ENCODE measurements around the gene CYP4F3. TPM values are rescaled to one million over a fixed set of nuclear protein-coding genes. Genes with fewer than 3 reads are reported as not detected.
"Not testable (repeated sequence)": the region's sequence is repeated elsewhere in the genome, so short reads cannot be mapped to it uniquely, and the experiment has no call there.

CYP4F3 gene
- total RNA-seq, 1 experiment from 2014 or later = not detected

DNA sequence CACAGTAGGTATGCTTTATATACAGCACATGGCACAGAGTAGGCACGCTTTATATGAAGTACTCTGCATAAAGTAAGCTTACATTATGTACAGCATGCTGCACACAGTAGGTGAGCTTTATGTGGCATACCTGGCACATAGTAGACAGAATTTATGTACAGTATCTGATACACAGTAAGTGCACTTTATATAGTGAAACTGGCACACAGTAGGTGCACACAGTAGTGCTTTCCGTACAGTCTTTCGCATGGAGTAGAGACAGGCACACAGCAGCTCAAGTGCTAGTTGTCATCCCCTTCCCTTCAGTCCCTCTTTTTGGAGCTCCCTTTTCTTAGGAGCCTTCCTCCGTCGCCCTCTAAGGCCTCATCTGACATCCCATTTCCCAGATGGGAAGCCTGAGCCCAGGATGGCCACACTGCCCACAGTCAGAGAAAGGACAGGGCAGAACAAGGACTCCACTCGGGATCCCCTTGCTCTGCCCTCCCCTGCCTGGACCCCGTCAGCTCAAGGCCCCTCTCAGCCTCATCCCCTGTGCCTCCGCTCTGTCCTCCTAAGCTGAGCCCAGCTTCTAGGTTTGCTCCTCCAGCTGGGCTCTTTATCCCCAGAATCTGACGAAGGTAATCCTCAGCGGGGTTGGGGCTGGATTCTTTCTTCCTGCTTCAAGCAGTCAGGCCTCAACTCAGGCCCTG, 31.3 kb downstream of the CYP4F3 start:
- Histone ChIP-seq H3K36me3 (replicated peaks; ENCODE audit: control insufficient read depth, insufficient read depth, low read length) (no peaks in the 10 kb centered on the region), H3K27me3 (ENCODE audit: control insufficient read depth, insufficient read depth, low read length) (no peaks in the 10 kb centered on the region), H3K4me3 (ENCODE audit: insufficient read depth, low read depth, low read length) (no peak overlapping the region)
- DNase-seq = no peak

DNA sequence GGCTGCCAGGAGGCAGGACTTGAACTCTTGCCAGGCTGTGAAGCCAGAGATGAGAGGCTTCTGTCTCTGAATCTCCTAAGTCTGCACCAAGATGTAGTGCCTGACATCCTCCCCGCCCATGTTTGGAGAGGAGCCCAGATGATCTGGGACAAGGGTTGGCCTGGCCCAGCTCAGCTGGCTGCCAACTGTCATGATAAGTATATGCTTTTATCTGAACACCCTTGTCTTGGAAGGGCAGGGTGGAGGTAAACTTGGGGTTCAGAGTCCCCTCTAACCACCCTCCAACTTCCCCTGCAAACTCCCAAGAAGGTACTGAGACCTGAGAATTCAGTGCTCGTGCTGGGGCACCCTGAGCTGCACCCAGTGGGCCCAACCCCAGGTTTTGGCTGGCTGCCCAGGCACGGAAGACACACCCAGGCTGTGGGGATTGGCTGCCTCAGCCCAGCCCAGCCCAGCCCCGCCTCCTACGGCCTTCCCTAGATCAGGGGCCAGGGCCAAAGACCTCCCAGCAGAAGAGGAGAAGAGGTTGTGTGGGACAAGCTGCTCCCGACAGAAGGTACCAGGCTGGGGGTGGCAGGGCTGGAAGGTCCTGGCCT, 32.0 kb downstream of the CYP4F3 start, which contains the start of gene CYP4F12:
TSS of gene CYP4F12 (plus strand) at position 508 of the 596 bp plus-strand sequence. CDS start 443 bp downstream, outside the sequence.
- Histone ChIP-seq H3K36me3 (replicated peaks; ENCODE audit: control insufficient read depth, insufficient read depth, low read length) (no peaks in the 10 kb centered on the region), H3K27me3 (ENCODE audit: control insufficient read depth, insufficient read depth, low read length) (no peaks in the 10 kb centered on the region), H3K4me3 (ENCODE audit: insufficient read depth, low read depth, low read length) (no peak within 1 kb of the TSS)
- no peak for DNase-seq

DNA sequence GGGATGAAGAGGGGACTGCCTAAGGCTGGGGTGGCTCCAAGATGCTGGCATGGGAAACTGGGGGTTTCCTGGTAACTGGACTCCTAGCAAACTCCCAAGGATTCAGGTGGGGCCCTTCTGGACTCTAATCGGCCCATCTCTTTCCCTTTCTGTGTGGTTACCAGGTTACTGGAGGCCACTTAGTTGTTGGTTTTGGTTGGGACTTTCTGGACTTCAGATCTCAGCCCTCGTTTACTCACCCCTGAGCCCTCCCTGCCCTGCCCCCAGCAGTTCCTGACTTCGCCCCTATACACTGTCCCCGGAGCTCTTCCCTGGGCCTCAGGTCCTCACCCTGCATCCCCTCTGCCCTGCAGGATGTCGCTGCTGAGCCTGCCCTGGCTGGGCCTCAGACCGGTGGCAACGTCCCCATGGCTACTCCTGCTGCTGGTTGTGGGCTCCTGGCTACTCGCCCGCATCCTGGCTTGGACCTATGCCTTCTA, 32.5 kb downstream of the CYP4F3 start:
- no peaks in the 10 kb centered on the region for H3K36me3 ChIP-seq (replicated peaks; ENCODE audit: control insufficient read depth, insufficient read depth, low read length)

DNA sequence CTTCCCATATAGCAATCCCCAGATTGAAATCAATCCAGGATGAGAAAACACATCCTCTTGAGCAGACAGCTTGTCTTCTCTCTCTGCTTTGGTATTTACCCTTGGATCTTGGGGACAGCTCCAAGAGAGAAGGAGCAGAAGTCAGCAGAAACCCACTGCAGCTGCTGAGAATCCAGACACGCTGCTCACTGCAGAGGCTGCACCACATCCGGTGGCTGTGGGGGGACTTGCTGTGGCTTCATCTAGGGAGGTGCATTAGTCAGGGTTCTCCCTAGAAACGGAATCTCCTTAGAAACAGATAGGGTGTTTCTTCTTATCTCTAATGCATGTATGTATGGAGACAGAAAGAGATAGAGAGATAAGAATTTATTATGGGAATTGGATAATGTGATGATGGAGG, 34.9 kb downstream of the CYP4F3 start:
- Histone ChIP-seq H3K27me3 (ENCODE audit: control insufficient read depth, insufficient read depth, low read length) (no peaks in the 10 kb centered on the region), H3K36me3 (replicated peaks; ENCODE audit: control insufficient read depth, insufficient read depth, low read length) (no peaks in the 10 kb centered on the region), H3K4me3 (ENCODE audit: insufficient read depth, low read depth, low read length) (no peak overlapping the region)
- DNase-seq = no peak

More for the DNA sequence above, 32.5 kb downstream of the CYP4F3 start:
- DNase-seq = no peak
- H3K27me3 ChIP-seq (ENCODE audit: control insufficient read depth, insufficient read depth, low read length) = no peaks in the 10 kb centered on the region
- no peak overlapping the region for H3K4me3 ChIP-seq (ENCODE audit: insufficient read depth, low read depth, low read length)

DNA sequence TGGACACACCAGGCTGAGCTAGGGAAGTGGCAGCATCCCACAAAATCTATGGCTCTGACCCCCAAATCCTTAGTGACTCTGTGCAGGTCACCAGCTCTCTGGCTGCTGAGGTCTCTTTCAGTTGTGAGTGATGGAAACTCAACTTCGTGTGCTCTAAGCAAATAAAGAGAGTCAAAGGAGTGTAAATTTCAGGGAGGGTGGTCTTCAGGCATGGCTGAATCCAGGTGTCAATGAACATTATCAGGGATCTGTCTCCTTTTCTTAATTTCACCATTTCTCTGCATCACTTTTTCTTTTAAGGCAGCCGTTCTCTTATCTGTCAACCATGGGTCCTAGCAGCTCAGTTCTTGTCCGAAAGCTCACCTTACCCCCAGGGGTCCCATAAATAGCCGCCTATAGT, 38.4 kb downstream of the CYP4F3 start:
- H3K36me3 ChIP-seq (replicated peaks; ENCODE audit: control insufficient read depth, insufficient read depth, low read length) = no peaks in the 10 kb centered on the region
- H3K27me3 ChIP-seq (ENCODE audit: control insufficient read depth, insufficient read depth, low read length) = no peaks in the 10 kb centered on the region
- no peak for DNase-seq
- H3K4me3 ChIP-seq (ENCODE audit: insufficient read depth, low read depth, low read length) = no peak overlapping the region

DNA sequence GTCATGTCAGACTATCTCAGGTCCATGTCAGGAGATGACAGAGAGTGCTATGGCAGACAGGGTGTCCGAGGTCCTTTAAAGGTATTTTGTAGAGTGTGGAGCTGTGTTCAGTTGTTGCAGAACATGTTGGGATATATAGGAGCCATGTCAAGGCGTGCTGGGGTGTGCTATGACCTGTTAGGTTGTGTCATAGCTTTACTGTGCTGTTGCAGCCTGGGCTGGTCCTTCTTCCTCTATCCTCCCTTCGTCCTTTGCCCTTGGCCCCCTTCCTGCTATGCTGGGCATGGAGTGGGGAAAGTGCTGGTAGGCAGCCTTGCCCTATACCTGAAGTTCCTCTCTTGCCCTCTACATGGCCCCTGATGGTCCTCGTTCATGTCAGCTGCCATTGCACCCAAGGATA, 39.2 kb downstream of the CYP4F3 start:
- not testable (repeated sequence) for H3K27me3 ChIP-seq (ENCODE audit: control insufficient read depth, insufficient read depth, low read length); DNase-seq; H3K4me3 ChIP-seq (ENCODE audit: insufficient read depth, low read depth, low read length); H3K36me3 ChIP-seq (replicated peaks; ENCODE audit: control insufficient read depth, insufficient read depth, low read length)

DNA sequence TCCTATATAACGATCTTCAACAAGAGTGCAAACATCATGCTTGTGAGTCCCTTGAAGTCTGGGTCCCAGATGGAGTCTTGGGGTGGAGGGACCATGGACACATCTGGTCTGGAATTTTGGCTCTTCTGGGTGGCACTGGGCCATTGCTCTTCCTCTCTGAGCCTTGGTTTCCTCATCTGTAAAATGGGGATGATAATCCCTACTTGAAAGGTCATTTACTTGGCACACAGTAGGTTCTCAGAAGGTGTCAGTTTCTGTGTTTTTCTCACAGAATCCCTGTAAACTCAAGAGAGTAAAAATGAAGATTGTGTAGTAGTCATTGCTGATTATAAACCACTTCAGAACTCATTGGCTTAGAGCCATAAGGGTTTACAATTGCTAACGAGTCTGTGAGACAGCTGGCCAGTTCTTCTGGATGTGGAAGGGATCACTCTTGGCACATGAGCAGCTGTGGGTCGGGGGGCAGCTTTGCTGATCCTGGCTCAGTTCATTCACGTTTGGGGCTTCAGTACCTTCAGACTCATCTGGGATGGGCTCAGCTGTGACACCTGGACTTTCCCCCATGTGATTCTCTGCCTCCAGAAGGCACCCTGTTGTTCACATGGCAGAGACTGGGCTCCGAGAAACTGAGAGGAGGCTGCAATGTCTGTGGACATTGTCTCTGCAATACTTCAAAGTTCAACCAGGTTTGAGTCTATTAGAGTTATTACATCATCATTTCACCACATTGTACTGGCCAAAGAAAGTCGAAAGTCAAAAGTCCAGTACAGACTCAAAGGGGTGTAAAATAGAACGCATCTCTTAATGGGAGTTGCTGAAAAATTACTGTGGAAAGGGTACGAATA, 40.0 kb downstream of the CYP4F3 start:
- no peak for DNase-seq
- Histone ChIP-seq H3K36me3 (replicated peaks; ENCODE audit: control insufficient read depth, insufficient read depth, low read length) (no peaks in the 10 kb centered on the region), H3K27me3 (ENCODE audit: control insufficient read depth, insufficient read depth, low read length) (no peaks in the 10 kb centered on the region), H3K4me3 (ENCODE audit: insufficient read depth, low read depth, low read length) (no peak overlapping the region)

DNA sequence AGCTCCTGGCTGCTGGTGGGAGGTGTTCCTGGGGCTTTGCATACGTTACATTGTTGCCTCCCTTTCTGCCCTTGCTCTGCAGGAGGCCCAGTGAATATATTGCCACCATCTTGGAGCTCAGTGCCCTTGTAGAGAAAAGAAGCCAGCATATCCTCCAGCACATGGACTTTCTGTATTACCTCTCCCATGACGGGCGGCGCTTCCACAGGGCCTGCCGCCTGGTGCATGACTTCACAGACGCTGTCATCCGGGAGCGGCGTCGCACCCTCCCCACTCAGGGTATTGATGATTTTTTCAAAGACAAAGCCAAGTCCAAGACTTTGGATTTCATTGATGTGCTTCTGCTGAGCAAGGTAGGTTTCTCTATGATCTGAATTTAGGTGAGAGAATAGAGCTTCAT, 42.7 kb downstream of the CYP4F3 start:
- H3K27me3 ChIP-seq (ENCODE audit: control insufficient read depth, insufficient read depth, low read length) = no peaks in the 10 kb centered on the region
- no peak for DNase-seq
- no peak overlapping the region for H3K4me3 ChIP-seq (ENCODE audit: insufficient read depth, low read depth, low read length)
- no peaks in the 10 kb centered on the region for H3K36me3 ChIP-seq (replicated peaks; ENCODE audit: control insufficient read depth, insufficient read depth, low read length)

DNA sequence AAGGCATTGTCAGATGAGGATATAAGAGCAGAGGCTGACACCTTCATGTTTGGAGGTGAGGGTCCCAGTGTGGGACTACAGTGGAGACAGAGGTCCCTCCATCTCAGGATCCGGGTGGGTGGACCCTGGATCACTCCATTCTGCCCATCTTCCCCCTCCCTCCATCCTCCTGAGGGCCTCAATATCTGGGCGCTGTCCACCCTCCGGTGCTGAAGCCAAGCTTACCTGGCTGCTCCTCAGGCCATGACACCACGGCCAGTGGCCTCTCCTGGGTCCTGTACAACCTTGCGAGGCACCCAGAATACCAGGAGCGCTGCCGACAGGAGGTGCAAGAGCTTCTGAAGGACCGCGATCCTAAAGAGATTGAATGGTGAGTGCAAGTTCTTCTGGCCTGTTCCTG, 44.1 kb downstream of the CYP4F3 start:
- Histone ChIP-seq H3K27me3 (ENCODE audit: control insufficient read depth, insufficient read depth, low read length) (no peaks in the 10 kb centered on the region), H3K36me3 (replicated peaks; ENCODE audit: control insufficient read depth, insufficient read depth, low read length) (no peaks in the 10 kb centered on the region), H3K4me3 (ENCODE audit: insufficient read depth, low read depth, low read length) (no peak overlapping the region)
- no peak for DNase-seq

DNA sequence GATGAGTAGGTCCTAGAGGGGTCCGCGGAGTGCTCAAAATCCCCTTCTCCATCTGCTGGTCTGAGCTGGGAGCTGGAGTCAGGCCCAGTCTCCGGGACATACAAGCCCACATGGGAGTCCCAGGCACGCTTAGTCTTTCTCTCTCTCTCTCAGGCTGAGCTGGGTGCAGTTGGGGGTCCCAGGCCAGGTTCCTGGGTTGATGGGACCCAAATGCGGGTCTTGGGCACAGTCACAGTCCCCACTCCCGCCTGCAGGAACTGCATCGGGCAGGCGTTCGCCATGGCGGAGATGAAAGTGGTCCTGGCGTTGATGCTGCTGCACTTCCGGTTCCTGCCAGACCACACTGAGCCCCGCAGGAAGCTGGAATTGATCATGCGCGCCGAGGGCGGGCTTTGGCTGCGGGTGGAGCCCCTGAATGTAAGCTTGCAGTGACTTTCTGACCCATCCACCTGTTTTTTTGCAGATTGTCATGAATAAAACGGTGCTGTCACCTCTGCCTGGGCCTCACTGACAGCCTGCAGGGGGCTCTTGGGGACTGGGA, 56.0 kb downstream of the CYP4F3 start:
- no peaks in the 10 kb centered on the region for H3K36me3 ChIP-seq (replicated peaks; ENCODE audit: control insufficient read depth, insufficient read depth, low read length)
- H3K4me3 ChIP-seq (ENCODE audit: insufficient read depth, low read depth, low read length) = no peak overlapping the region
- H3K27me3 ChIP-seq (ENCODE audit: control insufficient read depth, insufficient read depth, low read length) = no peaks in the 10 kb centered on the region
- no peak for DNase-seq

DNA sequence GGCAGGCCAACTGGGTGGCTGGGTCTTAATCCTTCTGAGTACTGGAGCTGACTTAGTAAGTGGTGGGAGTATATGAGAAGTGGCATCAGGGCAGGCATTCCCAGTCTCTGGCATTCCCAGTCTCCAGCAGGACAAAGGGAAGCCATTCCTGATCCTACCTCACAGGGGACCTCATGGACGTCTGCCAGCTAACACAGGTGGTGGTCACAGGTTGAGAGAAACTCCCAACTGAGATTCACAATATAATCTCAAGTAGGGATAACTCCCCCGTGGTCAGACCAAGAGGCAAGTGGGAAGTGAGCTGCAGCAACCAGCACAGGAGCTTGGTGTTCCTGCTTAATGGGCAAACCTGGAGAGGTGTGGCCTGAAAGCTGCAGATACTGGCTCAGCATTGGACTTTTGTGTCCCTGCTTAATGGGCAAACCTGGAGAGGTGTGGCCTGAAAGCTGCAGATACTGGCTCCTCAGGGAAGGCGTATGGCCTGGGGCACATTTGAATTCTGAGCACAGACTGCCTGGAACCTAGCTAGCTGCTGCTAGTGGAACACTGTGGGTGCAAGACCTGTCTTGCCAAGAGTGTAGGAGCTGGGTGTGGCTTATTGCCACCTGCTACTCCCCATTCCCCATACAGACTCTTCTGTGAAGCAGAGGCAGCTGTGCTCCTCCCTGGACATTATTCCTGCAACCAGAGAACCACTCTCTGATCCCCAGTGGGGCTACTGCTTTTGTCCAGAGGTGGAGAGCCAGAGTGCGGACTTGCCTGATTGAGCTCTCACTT, 61.2 kb downstream of the CYP4F3 start:
- no peaks in the 10 kb centered on the region for H3K27me3 ChIP-seq (ENCODE audit: control insufficient read depth, insufficient read depth, low read length)
- no peak overlapping the region for H3K4me3 ChIP-seq (ENCODE audit: insufficient read depth, low read depth, low read length)
- no peak for DNase-seq
- no peaks in the 10 kb centered on the region for H3K36me3 ChIP-seq (replicated peaks; ENCODE audit: control insufficient read depth, insufficient read depth, low read length)

DNA sequence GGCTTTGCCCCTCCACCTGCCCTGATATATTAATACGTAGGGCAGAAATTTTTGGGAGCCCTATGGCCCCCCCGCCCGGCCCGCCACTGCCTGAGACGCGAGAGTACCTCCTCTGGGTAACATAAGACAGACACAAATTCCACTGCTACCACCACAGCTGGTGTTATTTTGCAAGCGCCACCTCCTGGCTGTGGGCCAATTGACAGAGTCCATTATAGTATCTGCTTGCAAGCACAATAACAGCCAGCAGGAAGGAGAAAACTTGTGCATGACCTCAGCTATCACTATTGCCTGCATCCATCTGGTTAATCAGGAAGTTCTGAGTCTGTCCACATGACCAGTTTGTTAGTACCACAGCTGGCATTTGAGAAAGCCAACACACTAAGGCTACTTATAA, 61.8 kb downstream of the CYP4F3 start:
- Histone ChIP-seq H3K36me3 (replicated peaks; ENCODE audit: control insufficient read depth, insufficient read depth, low read length) (no peaks in the 10 kb centered on the region), H3K27me3 (ENCODE audit: control insufficient read depth, insufficient read depth, low read length) (no peaks in the 10 kb centered on the region), H3K4me3 (ENCODE audit: insufficient read depth, low read depth, low read length) (no peak overlapping the region)
- DNase-seq = no peak
